ENCODE data around the gene SMCO4.

The SMCO4 gene

DNA sequence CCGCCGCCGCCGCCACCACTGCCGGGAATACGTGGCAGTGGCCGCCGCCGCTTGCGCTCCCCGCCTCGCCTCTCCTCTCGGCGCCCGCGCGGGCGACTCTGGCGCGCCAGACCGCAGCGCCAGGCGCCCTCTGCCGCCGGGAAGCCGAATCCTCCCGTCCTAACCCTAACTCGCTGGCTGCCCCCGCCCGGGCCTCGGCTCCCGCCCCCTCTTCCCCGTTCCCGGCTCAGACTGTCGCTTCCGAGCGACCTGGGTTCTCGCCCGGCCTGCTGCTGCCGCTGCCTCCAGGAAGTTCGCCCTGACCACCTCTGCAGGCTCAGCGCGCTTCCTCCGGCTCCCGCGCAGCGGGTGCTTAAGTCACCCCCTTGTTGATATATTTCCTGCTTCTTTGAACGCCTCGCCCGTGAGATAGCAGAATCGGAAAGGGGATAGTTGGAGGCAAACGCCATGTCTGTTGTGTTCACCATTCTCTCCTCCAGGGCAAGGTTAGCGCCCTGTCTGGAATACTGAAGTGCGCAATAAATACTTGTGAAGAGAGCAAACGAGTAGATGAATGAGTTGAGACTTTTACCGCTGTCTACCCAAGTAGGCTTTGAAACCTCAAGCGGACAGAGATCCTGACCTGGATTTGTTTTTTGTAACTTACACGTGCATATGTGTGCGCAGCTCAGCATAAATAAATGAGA is at the start of gene SMCO4:
SMCO4 (minus strand) TSS at position 100 of the 686 bp plus-strand sequence. CDS start 64,202 bp downstream, outside the sequence.
- TF ChIP-seq, protein P1, sequence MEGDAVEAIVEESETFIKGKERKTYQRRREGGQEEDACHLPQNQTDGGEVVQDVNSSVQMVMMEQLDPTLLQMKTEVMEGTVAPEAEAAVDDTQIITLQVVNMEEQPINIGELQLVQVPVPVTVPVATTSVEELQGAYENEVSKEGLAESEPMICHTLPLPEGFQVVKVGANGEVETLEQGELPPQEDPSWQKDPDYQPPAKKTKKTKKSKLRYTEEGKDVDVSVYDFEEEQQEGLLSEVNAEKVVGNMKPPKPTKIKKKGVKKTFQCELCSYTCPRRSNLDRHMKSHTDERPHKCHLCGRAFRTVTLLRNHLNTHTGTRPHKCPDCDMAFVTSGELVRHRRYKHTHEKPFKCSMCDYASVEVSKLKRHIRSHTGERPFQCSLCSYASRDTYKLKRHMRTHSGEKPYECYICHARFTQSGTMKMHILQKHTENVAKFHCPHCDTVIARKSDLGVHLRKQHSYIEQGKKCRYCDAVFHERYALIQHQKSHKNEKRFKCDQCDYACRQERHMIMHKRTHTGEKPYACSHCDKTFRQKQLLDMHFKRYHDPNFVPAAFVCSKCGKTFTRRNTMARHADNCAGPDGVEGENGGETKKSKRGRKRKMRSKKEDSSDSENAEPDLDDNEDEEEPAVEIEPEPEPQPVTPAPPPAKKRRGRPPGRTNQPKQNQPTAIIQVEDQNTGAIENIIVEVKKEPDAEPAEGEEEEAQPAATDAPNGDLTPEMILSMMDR (conservative IDR thresholded peaks at IDR 0.05), result peak; percentile 89
- H3K27ac ChIP-seq, result peak within 1 kb of the TSS; percentile 99

DNA sequence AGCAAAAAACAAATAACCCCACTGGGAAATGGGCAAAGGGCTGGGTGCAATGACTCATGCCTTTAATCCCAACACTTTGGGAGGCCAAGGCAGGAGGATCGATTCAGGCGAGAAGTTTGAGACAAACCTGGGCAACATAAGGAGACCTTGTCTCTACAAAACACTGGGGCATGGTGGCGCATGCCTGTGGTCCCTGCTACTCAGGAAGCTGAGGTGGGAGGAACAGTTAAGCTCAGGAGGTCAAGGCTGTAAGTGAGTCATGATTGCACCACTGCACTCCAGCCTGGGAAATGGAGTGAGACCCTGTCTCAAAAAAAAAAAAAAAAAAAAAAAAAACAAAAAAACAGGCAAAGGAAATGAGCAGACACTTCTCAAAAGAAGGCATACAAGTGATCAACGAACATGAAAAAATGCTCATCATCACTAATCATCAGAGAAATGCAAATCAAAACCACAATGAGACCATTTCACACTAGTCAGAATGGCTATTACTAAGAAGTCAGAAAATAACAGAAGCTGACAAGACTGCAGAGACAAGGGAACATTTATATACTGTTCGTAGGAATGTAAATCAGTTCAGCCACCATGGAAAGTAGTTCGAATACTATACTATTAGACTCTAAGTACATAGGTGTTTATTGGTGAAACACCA is 48.2 kb upstream of the SMCO4 start:
- TF ChIP-seq, protein P1 (conservative IDR thresholded peaks at IDR 0.05), result no peak
- H3K27ac ChIP-seq, result no peak overlapping the region

GRCh38 chr11:93589347-93589746 is 46.2 kb upstream of the SMCO4 start:
- H3K27ac ChIP-seq, result no peak overlapping the region
- TF ChIP-seq, protein P1 (conservative IDR thresholded peaks at IDR 0.05), result no peak

- TF ChIP-seq, protein P1 (conservative IDR thresholded peaks at IDR 0.05), result no peak
- H3K27ac ChIP-seq, result peak overlapping the region; percentile 29; the same call in 1 of the 2 replicates
Measured at GRCh38 chr11:93587858-93588581, 44.8 kb upstream of the SMCO4 start.

DNA sequence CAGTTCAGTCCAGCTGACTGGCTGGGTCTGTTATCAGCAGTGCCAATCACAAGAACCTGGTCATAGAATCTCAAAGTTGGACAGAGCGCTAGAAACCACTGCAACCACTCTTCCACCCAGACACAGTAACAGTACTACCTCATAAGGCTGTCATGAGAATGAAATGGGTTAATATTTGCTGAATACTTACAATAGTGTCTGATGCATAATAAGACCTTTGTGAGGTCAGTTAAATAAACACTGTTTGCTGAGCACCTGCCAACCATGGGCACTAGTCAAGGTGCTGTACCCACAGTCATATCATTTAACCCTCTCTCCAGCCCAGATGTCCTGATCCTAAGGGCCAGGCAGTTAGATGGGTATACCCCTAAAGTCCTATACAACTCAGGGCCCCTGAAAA is 44.2 kb upstream of the SMCO4 start:
- H3K27ac ChIP-seq, result peak overlapping the region; percentile 29; the same call in 1 of the 2 replicates

GRCh38 chr11:93585758-93586157 is 42.6 kb upstream of the SMCO4 start:
- TF ChIP-seq, protein P1 (conservative IDR thresholded peaks at IDR 0.05), result no peak
- no peak overlapping the region; the same call in 1 of the 2 replicates for H3K27ac ChIP-seq

GRCh38 chr11:93583490-93583889 is 40.3 kb upstream of the SMCO4 start:
- H3K27ac ChIP-seq, result no peak overlapping the region
- TF ChIP-seq, protein P1 (conservative IDR thresholded peaks at IDR 0.05), result no peak
